Thyroid gland (tissue), 4 donors: ENCODE measurements around the gene PANX3.

ENCODE experiments used
- CTCF ChIP-seq, 6 experiments: fragments of 200-600 bp in 3 of 6; fragments of 450-650 bp in 3 of 6; sonication (generic) in 3 of 6; IDR thresholded peaks; one replicate each; pipeline ENCODE4 v1.5.1; 2016 to 2019; ENCODE audit warnings: antibody characterized with exemption in 6 of 6, mild to moderate bottlenecking in 2 of 6, inconsistent platforms in 1 of 6, moderate library complexity in 1 of 6
- POLR2A ChIP-seq, 2 donors: fragments of 450-650 bp; IDR thresholded peaks; one replicate each; pipeline ENCODE4 v1.6.1; 2017; ENCODE audit warnings: antibody characterized with exemption in 2 of 2, mild to moderate bottlenecking in 2 of 2, moderate library complexity in 1 of 2

GRCh38 chr11:124569697-124570096 lies 41.5 kb upstream of the PANX3 start, which contains the start of gene OR8A1:
- no peak for TF ChIP-seq CTCF (IDR thresholded peaks at IDR 0.05)
- TF ChIP-seq POLR2A (IDR thresholded peaks at IDR 0.05), result no peak
